GM23338 (cell line): ENCODE results near the gene MEGF11. TPM values are rescaled to one million over a fixed set of nuclear protein-coding genes. Genes with fewer than 3 reads are reported as not detected.

Source experiments
- ATAC-seq: fragments of 200-7000 bp; cut with Tn5 transposase; 3 replicates; pipeline ENCODE4 v1.9.1; 2020
- DNase-seq: peaks from one replicate; pipeline ENCODE4 v3.0.0-alpha.2; 2015; ENCODE audit warnings: low spot score
- H2AFZ ChIP-seq: fragments of 200-600 bp; sonication (generic); 2 replicates; pipeline ENCODE4 v1.8.0; 2016; ENCODE audit warnings: antibody characterized with exemption, mild to moderate bottlenecking, moderate library complexity
- H3F3A ChIP-seq: fragments of 200-600 bp; sonication (generic); replicated peaks from 2 replicates; pipeline ENCODE4 v1.8.0; 2017; ENCODE audit warnings: antibody characterized with exemption, mixed run types, low read depth
- H3K27ac ChIP-seq: fragments of 200-600 bp; sonication (generic); 2 replicates; pipeline ENCODE4 v1.6.1; 2016; ENCODE audit warnings: low read depth
- H3K27me3 ChIP-seq: fragments of 200-600 bp; sonication (generic); 2 replicates; pipeline ENCODE4 v1.8.0; 2016; ENCODE audit warnings: mild to moderate bottlenecking, mixed run types, moderate library complexity; ENCODE audit not compliant: insufficient read depth
- H3K36me3 ChIP-seq: fragments of 200-600 bp; sonication (generic); 2 replicates; pipeline ENCODE4 v1.8.0; 2016; ENCODE audit warnings: mild to moderate bottlenecking; ENCODE audit not compliant: insufficient read depth
- H3K4me1 ChIP-seq: fragments of 200-600 bp; sonication (generic); 2 replicates; pipeline ENCODE4 v1.8.0; 2016; ENCODE audit warnings: mild to moderate bottlenecking, moderate library complexity; ENCODE audit not compliant: insufficient read depth
- H3K4me2 ChIP-seq: fragments of 200-600 bp; sonication (generic); 2 replicates; pipeline ENCODE4 v1.7.1; 2017; ENCODE audit warnings: mixed run types
- H3K4me3 ChIP-seq: fragments of 200-600 bp; sonication (generic); 2 replicates; pipeline ENCODE4 v1.6.1; 2016; ENCODE audit warnings: mixed run types
- H3K79me2 ChIP-seq: fragments of 200-600 bp; sonication (generic); replicated peaks from 2 replicates; pipeline ENCODE4 v1.8.0; 2017; ENCODE audit warnings: mild to moderate bottlenecking; ENCODE audit not compliant: insufficient read depth
- H3K9me2 ChIP-seq: fragments of 200-600 bp; sonication (generic); 2 replicates; pipeline ENCODE4 v1.8.0; 2017; ENCODE audit not compliant: insufficient read depth
- H4K20me1 ChIP-seq: fragments of 200-600 bp; sonication (generic); replicated peaks from 2 replicates; pipeline ENCODE4 v1.8.0; 2017; ENCODE audit warnings: mild to moderate bottlenecking; ENCODE audit not compliant: insufficient read depth
- H3K27ac Mint-ChIP-seq: 2 replicates; pipeline ENCODE4 v1.8.0; 2020; ENCODE audit warnings: inconsistent platforms, mild to moderate bottlenecking, moderate library complexity, mixed read lengths
- H3K27me3 Mint-ChIP-seq: 3 replicates; pipeline ENCODE4 v1.8.0; 2022; ENCODE audit warnings: low read depth, mild to moderate bottlenecking, moderate library complexity, mixed read lengths, inconsistent platforms; ENCODE audit not compliant: insufficient read depth, poor library complexity
- H3K36me3 Mint-ChIP-seq: 3 replicates; pipeline ENCODE4 v1.8.0; 2021; ENCODE audit warnings: low read depth, mild to moderate bottlenecking, inconsistent platforms, moderate library complexity, mixed read lengths
- H3K4me1 Mint-ChIP-seq: 3 replicates; pipeline ENCODE4 v1.8.0; 2020; ENCODE audit warnings: mild to moderate bottlenecking, inconsistent platforms, mixed read lengths
- H3K4me3 Mint-ChIP-seq: 3 replicates; pipeline ENCODE4 v1.8.0; 2021; ENCODE audit warnings: moderate library complexity, mild to moderate bottlenecking, inconsistent platforms, mixed read lengths
- H3K9me3 Mint-ChIP-seq: 3 replicates; pipeline ENCODE4 v1.8.0; 2020; ENCODE audit warnings: moderate library complexity, mild to moderate bottlenecking, inconsistent platforms, mixed read lengths
- CREB1 ChIP-seq: fragments of 250-450 bp; sonication (Bioruptor Pico); IDR thresholded peaks from 2 replicates; pipeline ENCODE4 v1.5.0; 2020; ENCODE audit warnings: low read depth, mild to moderate bottlenecking, moderate library complexity
- ETS1 ChIP-seq: IDR thresholded peaks from 2 replicates; pipeline ENCODE4 v1.6.1; 2016; ENCODE audit warnings: antibody characterized with exemption
- EZH2phosphoT487 ChIP-seq: fragments of 200-600 bp; sonication (generic); IDR thresholded peaks from one replicate; pipeline ENCODE4 v1.8.1; 2018; ENCODE audit warnings: antibody characterized with exemption; ENCODE audit not compliant: unreplicated experiment
- JUNB ChIP-seq: IDR thresholded peaks from one replicate; pipeline ENCODE4 v1.6.1; 2016; ENCODE audit warnings: antibody characterized with exemption; ENCODE audit not compliant: unreplicated experiment
- NANOG ChIP-seq: IDR thresholded peaks from 2 replicates; pipeline ENCODE4 v1.6.1; 2016; ENCODE audit warnings: antibody characterized with exemption, borderline replicate concordance
- POLR2AphosphoS5 ChIP-seq: IDR thresholded peaks from 2 replicates; pipeline ENCODE4 v1.6.1; 2016; ENCODE audit warnings: antibody characterized with exemption, low read depth
- ZNF114 ChIP-seq: fragments of 250-450 bp; sonication (Bioruptor Pico); IDR thresholded peaks from 2 replicates; pipeline ENCODE4 v1.5.0; 2020; ENCODE audit warnings: mild to moderate bottlenecking, moderate library complexity
- polyA plus RNA-seq: library from polyadenylated mRNA; unstranded; fragments of >200 nt; fragmentation: Nextera tagmentation; extraction: Ambion mirVana; gene quantifications from 2 replicates; pipeline ENCODE4 v1.2.1, GENCODE V29; 2016
- total RNA-seq: library from RNA; depleted of rRNA; stranded (reverse); fragments of >200 nt; shearing (Covaris generic); gene quantifications from 2 replicates; pipeline ENCODE4 v1.2.3, GENCODE V29; 2014
- TF ChIP-seq, protein P1 (sequence below), 2 experiments: fragments of 200-600 bp in 1 of 2; sonication (generic) in 1 of 2; conservative IDR thresholded peaks; 2 replicates each; pipeline versions ENCODE4 v1.5.1 to v1.6.1; 2016 to 2017; ENCODE audit warnings: antibody characterized with exemption in 2 of 2, low read depth in 2 of 2, mild to moderate bottlenecking in 2 of 2, moderate library complexity in 1 of 2
- TF ChIP-seq, protein P2 (sequence below): IDR thresholded peaks from one replicate; pipeline ENCODE4 v1.6.1; 2018; ENCODE audit warnings: antibody characterized with exemption; ENCODE audit not compliant: unreplicated experiment

MEGF11 gene
- total and polyA plus RNA-seq, 2 experiments from 2014 or later, result 1.3 to 1.9 TPM

DNA sequence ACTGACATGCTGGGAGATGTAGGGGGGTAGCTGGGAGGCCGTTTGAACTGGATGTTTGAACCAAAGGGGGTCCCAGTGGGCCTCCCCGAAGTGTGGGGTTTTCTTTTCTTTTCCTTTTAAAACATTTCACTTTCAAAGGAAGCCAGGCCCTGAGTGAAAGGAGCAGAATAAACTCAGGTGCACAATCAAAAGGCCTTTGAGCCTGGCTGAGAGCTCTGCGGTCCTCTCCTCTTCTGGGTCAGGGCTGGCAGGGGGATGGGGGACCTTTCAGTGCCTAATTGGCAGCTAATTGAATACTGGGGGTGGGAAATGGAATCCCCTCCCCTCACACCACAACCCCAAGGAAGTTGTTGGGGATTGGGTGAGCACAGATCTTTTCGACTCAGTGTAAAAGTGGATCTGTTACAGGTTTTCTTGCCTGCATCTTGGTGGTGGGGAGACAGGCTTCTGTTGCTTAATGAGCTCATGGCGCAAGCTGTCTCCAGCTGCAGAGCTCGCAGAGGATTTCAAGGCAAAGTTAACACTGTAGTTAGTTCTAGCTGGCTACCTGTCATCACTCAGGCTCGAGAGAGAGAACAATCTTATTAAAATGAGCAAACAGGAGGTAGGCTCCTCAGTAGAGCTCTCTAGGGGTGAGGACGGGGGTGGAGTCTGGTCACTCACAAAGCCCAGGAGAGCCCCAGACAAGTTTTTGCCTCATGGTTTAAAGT, 251.7 kb downstream of the MEGF11 start:
- TF ChIP-seq JUNB (no peak), CREB1 (CRISPR knock-in tag) (no peak), POLR2AphosphoS5 (no peak), EZH2phosphoT487 (no peak), NANOG (no peak), ZNF114 (CRISPR knock-in tag) (no peak)
- TF ChIP-seq, protein P1, sequence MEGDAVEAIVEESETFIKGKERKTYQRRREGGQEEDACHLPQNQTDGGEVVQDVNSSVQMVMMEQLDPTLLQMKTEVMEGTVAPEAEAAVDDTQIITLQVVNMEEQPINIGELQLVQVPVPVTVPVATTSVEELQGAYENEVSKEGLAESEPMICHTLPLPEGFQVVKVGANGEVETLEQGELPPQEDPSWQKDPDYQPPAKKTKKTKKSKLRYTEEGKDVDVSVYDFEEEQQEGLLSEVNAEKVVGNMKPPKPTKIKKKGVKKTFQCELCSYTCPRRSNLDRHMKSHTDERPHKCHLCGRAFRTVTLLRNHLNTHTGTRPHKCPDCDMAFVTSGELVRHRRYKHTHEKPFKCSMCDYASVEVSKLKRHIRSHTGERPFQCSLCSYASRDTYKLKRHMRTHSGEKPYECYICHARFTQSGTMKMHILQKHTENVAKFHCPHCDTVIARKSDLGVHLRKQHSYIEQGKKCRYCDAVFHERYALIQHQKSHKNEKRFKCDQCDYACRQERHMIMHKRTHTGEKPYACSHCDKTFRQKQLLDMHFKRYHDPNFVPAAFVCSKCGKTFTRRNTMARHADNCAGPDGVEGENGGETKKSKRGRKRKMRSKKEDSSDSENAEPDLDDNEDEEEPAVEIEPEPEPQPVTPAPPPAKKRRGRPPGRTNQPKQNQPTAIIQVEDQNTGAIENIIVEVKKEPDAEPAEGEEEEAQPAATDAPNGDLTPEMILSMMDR (conservative IDR thresholded peaks at IDR 0.05; ENCODE audit: low read depth in 2 of 2), result no peak
- TF ChIP-seq, protein P2, sequence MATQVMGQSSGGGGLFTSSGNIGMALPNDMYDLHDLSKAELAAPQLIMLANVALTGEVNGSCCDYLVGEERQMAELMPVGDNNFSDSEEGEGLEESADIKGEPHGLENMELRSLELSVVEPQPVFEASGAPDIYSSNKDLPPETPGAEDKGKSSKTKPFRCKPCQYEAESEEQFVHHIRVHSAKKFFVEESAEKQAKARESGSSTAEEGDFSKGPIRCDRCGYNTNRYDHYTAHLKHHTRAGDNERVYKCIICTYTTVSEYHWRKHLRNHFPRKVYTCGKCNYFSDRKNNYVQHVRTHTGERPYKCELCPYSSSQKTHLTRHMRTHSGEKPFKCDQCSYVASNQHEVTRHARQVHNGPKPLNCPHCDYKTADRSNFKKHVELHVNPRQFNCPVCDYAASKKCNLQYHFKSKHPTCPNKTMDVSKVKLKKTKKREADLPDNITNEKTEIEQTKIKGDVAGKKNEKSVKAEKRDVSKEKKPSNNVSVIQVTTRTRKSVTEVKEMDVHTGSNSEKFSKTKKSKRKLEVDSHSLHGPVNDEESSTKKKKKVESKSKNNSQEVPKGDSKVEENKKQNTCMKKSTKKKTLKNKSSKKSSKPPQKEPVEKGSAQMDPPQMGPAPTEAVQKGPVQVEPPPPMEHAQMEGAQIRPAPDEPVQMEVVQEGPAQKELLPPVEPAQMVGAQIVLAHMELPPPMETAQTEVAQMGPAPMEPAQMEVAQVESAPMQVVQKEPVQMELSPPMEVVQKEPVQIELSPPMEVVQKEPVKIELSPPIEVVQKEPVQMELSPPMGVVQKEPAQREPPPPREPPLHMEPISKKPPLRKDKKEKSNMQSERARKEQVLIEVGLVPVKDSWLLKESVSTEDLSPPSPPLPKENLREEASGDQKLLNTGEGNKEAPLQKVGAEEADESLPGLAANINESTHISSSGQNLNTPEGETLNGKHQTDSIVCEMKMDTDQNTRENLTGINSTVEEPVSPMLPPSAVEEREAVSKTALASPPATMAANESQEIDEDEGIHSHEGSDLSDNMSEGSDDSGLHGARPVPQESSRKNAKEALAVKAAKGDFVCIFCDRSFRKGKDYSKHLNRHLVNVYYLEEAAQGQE, result no peak
- Histone ChIP-seq H3K4me1 (peaks cover 7% of the 10 kb centered on the region; the same call in 1 of the 2 replicates), H3K4me2 (no peak overlapping the region), H4K20me1 (no peaks in the 10 kb centered on the region), H3F3A (no peaks in the 10 kb centered on the region), H3K79me2 (no peaks in the 10 kb centered on the region), H3K27ac (no peak overlapping the region), H2AFZ (no peak overlapping the region), H3K36me3 (no peaks in the 10 kb centered on the region), H3K4me3 (no peak overlapping the region), H3K9me2 (no peaks in the 10 kb centered on the region), H3K27me3 (no peaks in the 10 kb centered on the region)
- ATAC-seq (peak; percentile 56), DNase-seq (no peak)
- Mint-ChIP-seq H3K9me3 (no peaks in the 10 kb centered on the region), H3K4me3 (no peak overlapping the region), H3K4me1 (peaks cover 27% of the 10 kb centered on the region), H3K27me3 (peaks cover 11% of the 10 kb centered on the region), H3K27ac (no peak overlapping the region), H3K36me3 (no peaks in the 10 kb centered on the region; the same call in 2 of the 3 replicates)

DNA sequence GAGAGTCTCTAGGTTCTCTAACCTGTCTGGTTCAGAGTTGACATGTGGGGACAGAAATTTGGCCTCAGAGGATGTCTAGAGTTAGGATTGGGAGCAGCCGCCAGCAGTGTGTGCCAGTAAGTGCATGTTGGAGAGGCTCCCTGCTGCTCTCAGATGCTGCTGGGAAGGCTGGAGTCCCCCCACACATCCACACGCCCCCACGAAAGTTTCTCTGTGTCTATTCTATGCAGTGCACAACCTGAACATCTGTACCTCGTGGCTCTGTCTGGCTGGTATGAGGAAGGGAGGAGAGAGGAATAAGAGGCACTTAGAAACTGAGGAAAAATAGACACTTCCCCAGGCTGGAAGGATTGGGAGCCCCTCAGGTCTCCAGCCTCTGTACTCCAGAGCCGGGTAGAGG, 252.5 kb downstream of the MEGF11 start:
- H3K79me2 ChIP-seq, result no peaks in the 10 kb centered on the region
- no peak overlapping the region for H3K4me3 Mint-ChIP-seq
- no peak for TF ChIP-seq POLR2AphosphoS5
- TF ChIP-seq ETS1, result no peak
- TF ChIP-seq JUNB, result no peak
- TF ChIP-seq, protein P1 (conservative IDR thresholded peaks at IDR 0.05; ENCODE audit: low read depth in 2 of 2), result no peak
- no peak for TF ChIP-seq CREB1 (CRISPR knock-in tag)
- TF ChIP-seq, protein P2, result no peak
- TF ChIP-seq ZNF114 (CRISPR knock-in tag), result no peak

More for the DNA sequence above, 252.5 kb downstream of the MEGF11 start:
- H3K4me1 Mint-ChIP-seq, result peaks cover 27% of the 10 kb centered on the region
- Histone ChIP-seq H4K20me1 (no peaks in the 10 kb centered on the region), H3K36me3 (no peaks in the 10 kb centered on the region), H3K4me3 (no peak overlapping the region), H2AFZ (no peak overlapping the region), H3K9me2 (no peaks in the 10 kb centered on the region), H3K27me3 (no peaks in the 10 kb centered on the region), H3K4me2 (no peak overlapping the region), H3K27ac (no peak overlapping the region), H3F3A (no peaks in the 10 kb centered on the region), H3K4me1 (peaks cover 7% of the 10 kb centered on the region; the same call in 1 of the 2 replicates)
- DNase-seq, result no peak
- no peak overlapping the region for H3K27ac Mint-ChIP-seq
- no peaks in the 10 kb centered on the region; the same call in 2 of the 3 replicates for H3K36me3 Mint-ChIP-seq
- peaks cover 11% of the 10 kb centered on the region for H3K27me3 Mint-ChIP-seq
- H3K9me3 Mint-ChIP-seq, result no peaks in the 10 kb centered on the region
- no peak for ATAC-seq
